GM10266 (cell line): ENCODE data around the gene SLC2A5.

Experiments
- DNase-seq: peaks from one replicate; pipeline ENCODE4 v3.0.0; 2012; ENCODE audit errors: extremely low spot score
- TF ChIP-seq, protein P1 (sequence below): IDR thresholded peaks from 2 replicates; pipeline ENCODE4 v1.5.1; 2012; ENCODE audit warnings: mild to moderate bottlenecking, low read depth; ENCODE audit not compliant: control insufficient read depth, insufficient read depth; ENCODE audit errors: missing control alignments

Gene SLC2A5

GRCh38 chr1:9080705-9081291 is 11.4 kb upstream of the SLC2A5 start:
- no peak for DNase-seq
- TF ChIP-seq, protein P1, sequence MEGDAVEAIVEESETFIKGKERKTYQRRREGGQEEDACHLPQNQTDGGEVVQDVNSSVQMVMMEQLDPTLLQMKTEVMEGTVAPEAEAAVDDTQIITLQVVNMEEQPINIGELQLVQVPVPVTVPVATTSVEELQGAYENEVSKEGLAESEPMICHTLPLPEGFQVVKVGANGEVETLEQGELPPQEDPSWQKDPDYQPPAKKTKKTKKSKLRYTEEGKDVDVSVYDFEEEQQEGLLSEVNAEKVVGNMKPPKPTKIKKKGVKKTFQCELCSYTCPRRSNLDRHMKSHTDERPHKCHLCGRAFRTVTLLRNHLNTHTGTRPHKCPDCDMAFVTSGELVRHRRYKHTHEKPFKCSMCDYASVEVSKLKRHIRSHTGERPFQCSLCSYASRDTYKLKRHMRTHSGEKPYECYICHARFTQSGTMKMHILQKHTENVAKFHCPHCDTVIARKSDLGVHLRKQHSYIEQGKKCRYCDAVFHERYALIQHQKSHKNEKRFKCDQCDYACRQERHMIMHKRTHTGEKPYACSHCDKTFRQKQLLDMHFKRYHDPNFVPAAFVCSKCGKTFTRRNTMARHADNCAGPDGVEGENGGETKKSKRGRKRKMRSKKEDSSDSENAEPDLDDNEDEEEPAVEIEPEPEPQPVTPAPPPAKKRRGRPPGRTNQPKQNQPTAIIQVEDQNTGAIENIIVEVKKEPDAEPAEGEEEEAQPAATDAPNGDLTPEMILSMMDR = no peak

- TF ChIP-seq, protein P1 = no peak
- no peak for DNase-seq
Observed at GRCh38 chr1:9079988-9080704, 10.7 kb upstream of the SLC2A5 start.

DNA sequence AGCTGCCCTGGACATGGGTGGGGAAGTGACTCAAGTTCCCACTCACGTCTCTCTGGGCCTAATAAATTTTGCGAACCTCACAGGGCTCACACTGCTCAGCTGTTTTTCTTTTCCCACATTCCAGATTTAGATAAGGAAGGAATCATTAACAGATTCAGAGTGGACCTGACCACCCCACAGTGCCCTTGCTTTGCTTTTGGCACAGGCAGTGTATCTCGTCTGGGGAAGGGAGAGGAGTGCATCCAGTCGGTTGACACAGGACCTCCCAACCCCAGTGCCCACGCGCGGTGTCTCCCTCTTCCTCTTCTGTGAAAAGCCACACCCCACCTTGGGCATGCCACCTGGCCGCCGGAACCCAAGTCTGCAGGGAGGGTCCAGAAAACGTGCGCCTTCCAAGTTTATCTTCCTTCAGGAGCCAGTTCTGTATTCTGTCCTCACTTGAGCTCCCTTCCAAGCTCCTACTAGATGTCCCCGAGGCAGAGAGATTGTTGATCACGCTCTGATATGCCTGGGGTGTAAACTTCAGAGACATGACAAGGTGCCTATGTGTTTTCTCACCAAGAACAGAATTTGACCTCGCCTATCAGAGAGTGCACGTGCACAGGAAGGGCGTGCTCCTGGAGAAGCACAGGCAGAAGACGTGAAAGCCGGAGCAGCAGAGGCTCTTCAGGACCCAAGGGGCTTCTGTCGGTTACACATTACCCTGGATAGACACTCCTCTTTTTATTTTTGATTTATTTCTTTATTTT is 9.5 kb upstream of the SLC2A5 start:
- TF ChIP-seq, protein P1 = no peak
- no peak for DNase-seq

DNA sequence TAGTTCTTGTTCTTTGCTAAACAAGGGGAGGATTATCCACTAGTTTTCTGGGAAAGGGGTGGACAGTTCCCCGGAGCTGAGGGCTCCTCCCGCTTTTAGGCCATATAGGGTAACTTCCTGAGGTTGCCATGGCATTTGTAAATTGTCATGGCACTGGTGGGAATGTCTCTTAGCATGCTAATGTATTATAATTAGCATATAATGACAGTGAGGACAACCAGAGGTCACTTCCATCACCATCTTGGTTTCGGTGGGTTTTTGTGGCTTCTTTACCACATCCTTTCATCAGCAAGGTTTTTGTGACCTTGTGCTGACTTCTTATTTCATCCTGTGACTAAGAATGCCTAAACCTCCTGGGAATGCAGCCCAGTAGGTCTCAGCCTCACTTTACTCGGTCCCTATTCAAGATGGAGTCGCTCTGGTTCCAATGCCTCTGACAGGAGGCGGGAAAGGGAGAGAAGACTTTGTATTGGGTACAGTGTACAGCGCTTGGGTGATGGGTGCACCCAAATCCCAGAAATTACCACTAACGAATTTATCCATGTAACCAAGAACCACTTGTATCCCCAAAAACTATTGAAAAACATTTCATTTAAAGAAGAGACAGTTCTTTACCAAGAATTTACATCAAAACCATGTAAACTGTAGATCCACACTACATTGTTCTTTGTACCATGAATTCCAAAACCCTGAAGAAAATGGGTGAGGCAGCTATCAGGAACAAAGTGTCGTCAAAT is 8.7 kb upstream of the SLC2A5 start:
- no peak for DNase-seq
- TF ChIP-seq, protein P1 = no peak

- TF ChIP-seq, protein P1 = no peak
- no peak for DNase-seq
Observed at GRCh38 chr1:9075022-9075421, 5.6 kb upstream of the SLC2A5 start.

GRCh38 chr1:9073143-9073542 is 3.7 kb upstream of the SLC2A5 start:
- DNase-seq = no peak
- TF ChIP-seq, protein P1 = no peak
